ENCODE measurements around the gene CELF2. TPM values are rescaled to one million over a fixed set of nuclear protein-coding genes. Genes with fewer than 3 reads are reported as not detected.

The CELF2 gene
- total and polyA plus RNA-seq, 2 experiments from 2014 or later: 14.4 to 26.5 TPM

DNA sequence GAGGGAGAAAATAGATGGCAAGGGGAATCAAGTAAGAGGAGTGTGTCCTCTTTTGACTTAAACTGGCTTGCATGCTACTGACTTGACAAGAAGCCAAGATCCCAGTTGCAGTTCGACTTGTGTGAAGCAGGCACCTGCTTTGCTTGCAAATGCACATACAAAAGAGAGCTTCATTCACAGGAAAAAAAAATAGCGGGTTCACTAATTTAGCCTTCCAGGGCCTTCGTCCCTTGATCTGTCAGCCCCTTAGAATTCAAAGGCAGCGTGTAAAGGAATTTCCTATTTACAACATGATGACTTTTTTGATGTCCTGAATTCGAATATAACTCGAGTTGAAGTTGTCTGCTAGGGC, 192.1 kb downstream of the CELF2 start:
- in situ Hi-C loops (cut with MboI): no loop called here
- Histone ChIP-seq H4K20me1 (ENCODE audit: insufficient read depth) (no peaks in the 10 kb centered on the region), H3K9ac (no peak overlapping the region), H3K4me1 (ENCODE audit: insufficient read depth) (no peaks in the 10 kb centered on the region), H3K4me3 (no peak overlapping the region), H3K9me3 (ENCODE audit: low read depth) (no peaks in the 10 kb centered on the region), H2AFZ (no peak overlapping the region), H3K79me2 (ENCODE audit: insufficient read depth) (no peaks in the 10 kb centered on the region), H3K36me3 (ENCODE audit: low read depth) (no peaks in the 10 kb centered on the region), H3K9me2 (ENCODE audit: insufficient read depth) (no peaks in the 10 kb centered on the region), H3K27ac (no peak overlapping the region), H3K27me3 (replicated peaks; ENCODE audit: insufficient read depth) (no peaks in the 10 kb centered on the region), H3K4me2 (ENCODE audit: unreplicated experiment) (no peak overlapping the region), H3F3A (ENCODE audit: insufficient read depth) (no peaks in the 10 kb centered on the region)
- DNase-seq: no peak
- 55 to 60% methylated on average over 6 of the region's 6 CpGs for WGBS, 2 experiments (ENCODE audit: low coverage in 1 of 2, low lambda C conversion rate in 2 of 2, missing lambda C conversion rate in 2 of 2)
- TF ChIP-seq EZH2phosphoT487 (IDR thresholded peaks at IDR 0.05; ENCODE audit: insufficient read depth, low read depth) (no peak), EZH2 (IDR thresholded peaks at IDR 0.05; ENCODE audit: insufficient read depth, poor library complexity, severe bottlenecking) (no peak)

DNA sequence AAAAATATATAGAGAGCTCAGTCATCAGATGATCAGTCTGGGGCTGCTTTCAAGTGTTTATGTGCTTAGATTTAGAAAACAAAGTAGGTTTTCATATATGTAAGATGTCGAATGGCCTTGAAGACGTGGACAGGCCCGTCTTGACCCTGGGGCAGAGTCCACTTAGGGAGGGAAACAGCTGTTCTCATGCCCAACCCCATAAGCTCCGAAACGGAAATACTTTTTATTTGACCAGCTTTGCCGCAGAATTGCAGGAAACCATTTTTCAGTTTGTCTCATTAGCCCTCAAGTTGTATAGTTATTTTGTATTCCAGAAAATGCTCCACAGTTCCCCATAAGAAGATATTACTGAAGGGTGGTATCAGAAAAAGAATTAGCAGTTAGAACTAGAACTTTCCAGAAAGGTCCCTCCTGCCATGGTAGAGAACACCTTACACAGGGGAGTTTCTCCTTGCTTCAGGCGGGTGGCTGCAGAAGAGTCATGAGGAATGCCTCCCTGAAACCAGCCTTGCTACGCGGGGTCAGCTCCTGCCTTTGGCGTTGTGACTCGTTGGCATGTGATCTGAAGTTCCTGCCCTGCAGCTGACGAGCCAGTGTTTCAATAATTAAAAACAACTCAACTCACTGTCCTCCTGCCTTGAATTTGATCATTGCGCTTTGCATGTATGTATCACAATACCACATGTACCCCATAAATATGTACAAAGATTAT, 192.7 kb downstream of the CELF2 start:
- H3K36me3 ChIP-seq (ENCODE audit: low read depth): no peaks in the 10 kb centered on the region
- H3K9me3 ChIP-seq (ENCODE audit: low read depth): no peaks in the 10 kb centered on the region
- no peaks in the 10 kb centered on the region for H4K20me1 ChIP-seq (ENCODE audit: insufficient read depth)
- H3K9ac ChIP-seq: no peak overlapping the region
- H3K4me1 ChIP-seq (ENCODE audit: insufficient read depth): no peaks in the 10 kb centered on the region
- no peak for TF ChIP-seq EZH2phosphoT487 (IDR thresholded peaks at IDR 0.05; ENCODE audit: insufficient read depth, low read depth)
- no peak for TF ChIP-seq EZH2 (IDR thresholded peaks at IDR 0.05; ENCODE audit: insufficient read depth, poor library complexity, severe bottlenecking)
- 44 to 47% methylated on average over 13 of the region's 13 CpGs for WGBS, 2 experiments (ENCODE audit: low coverage in 1 of 2, low lambda C conversion rate in 2 of 2, missing lambda C conversion rate in 2 of 2)
- H3F3A ChIP-seq (ENCODE audit: insufficient read depth): no peaks in the 10 kb centered on the region
- no peaks in the 10 kb centered on the region for H3K79me2 ChIP-seq (ENCODE audit: insufficient read depth)
- DNase-seq: peak; percentile 11
- H2AFZ ChIP-seq: no peak overlapping the region
- no peaks in the 10 kb centered on the region for H3K27me3 ChIP-seq (replicated peaks; ENCODE audit: insufficient read depth)
- no peaks in the 10 kb centered on the region for H3K9me2 ChIP-seq (ENCODE audit: insufficient read depth)
- in situ Hi-C loops (cut with MboI): no loop called here
- H3K27ac ChIP-seq: no peak overlapping the region
- H3K4me3 ChIP-seq: no peak overlapping the region
- no peak overlapping the region for H3K4me2 ChIP-seq (ENCODE audit: unreplicated experiment)

DNA sequence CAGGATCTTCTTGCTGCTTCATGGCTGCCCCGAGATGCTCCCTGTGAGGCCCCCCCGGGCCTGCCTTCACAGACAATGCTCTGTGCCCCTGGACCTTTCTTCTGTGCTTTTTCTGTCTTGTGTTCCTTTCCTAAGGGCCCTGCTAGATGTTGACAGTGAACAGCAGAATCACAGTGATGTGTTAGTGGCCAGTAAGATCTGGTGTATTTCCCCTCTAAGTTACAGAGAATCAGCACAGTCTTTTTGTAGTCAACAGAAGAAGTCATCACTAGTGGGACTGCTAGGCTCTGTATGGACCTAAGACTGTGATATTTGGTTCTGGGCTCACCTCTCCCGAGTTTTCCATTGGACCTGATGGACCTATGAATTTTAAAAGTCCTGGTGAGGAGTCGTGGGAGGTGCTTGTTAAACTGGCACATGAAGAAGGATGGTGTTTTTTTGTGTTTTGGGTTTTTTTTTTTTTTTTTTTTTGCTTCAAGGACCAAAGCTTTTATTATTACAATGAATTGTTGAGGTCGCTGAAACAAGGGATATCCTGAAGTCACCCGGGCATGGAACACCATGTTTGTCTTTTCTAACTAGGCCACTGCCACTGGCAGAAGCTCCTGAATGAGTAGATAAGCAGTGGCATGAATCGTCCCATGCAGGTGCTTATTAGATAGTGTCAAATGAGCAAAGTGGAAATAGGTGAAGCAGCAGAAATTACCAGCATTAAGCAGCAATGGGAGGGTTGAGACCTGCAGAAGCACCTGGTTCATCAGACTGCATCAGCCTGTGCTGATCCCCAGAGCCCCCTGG, 194.8 kb downstream of the CELF2 start:
- Histone ChIP-seq H3K79me2 (ENCODE audit: insufficient read depth) (no peaks in the 10 kb centered on the region), H4K20me1 (ENCODE audit: insufficient read depth) (no peaks in the 10 kb centered on the region), H3F3A (ENCODE audit: insufficient read depth) (no peaks in the 10 kb centered on the region), H3K9me3 (ENCODE audit: low read depth) (no peaks in the 10 kb centered on the region), H3K9me2 (ENCODE audit: insufficient read depth) (no peaks in the 10 kb centered on the region), H3K36me3 (ENCODE audit: low read depth) (no peaks in the 10 kb centered on the region), H3K9ac (no peak overlapping the region), H3K4me1 (ENCODE audit: insufficient read depth) (no peaks in the 10 kb centered on the region), H3K4me2 (ENCODE audit: unreplicated experiment) (no peak overlapping the region), H3K27ac (no peak overlapping the region), H3K27me3 (replicated peaks; ENCODE audit: insufficient read depth) (no peaks in the 10 kb centered on the region), H3K4me3 (no peak overlapping the region), H2AFZ (no peak overlapping the region)
- WGBS, 2 experiments (ENCODE audit: low coverage in 1 of 2, low lambda C conversion rate in 2 of 2, missing lambda C conversion rate in 2 of 2): 45 to 55% methylated on average over 7 of the region's 7 CpGs
- TF ChIP-seq EZH2 (IDR thresholded peaks at IDR 0.05; ENCODE audit: insufficient read depth, poor library complexity, severe bottlenecking) (no peak), EZH2phosphoT487 (IDR thresholded peaks at IDR 0.05; ENCODE audit: insufficient read depth, low read depth) (no peak)
- in situ Hi-C loops (cut with MboI): no loop called here
- DNase-seq: no peak

DNA sequence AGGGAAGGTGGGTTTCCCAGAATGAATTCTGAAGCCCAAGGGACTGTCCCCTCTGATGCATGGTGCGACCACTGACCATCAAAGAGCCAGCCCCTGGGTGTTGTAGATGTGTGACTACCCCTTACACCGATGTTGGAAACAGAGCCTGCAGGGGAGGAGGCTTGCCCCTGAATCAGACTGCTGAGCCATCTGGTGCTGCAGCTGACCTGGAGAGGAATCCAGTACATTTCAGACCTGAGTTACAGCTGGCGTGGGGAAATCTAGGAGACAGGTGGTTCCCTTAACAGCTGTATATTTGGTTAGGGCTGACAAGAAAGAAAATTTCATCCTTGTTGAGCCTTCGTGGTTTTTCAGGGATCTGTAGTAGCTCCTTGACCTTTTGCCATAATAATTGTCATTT, 195.5 kb downstream of the CELF2 start:
- no peak for DNase-seq
- TF ChIP-seq EZH2 (IDR thresholded peaks at IDR 0.05; ENCODE audit: insufficient read depth, poor library complexity, severe bottlenecking) (no peak), EZH2phosphoT487 (IDR thresholded peaks at IDR 0.05; ENCODE audit: insufficient read depth, low read depth) (no peak)
- H3K36me3 ChIP-seq (ENCODE audit: low read depth): no peaks in the 10 kb centered on the region
- H3K27me3 ChIP-seq (replicated peaks; ENCODE audit: insufficient read depth): no peaks in the 10 kb centered on the region
- 49 to 58% methylated on average over 4 of the region's 4 CpGs for WGBS, 2 experiments (ENCODE audit: low coverage in 1 of 2, low lambda C conversion rate in 2 of 2, missing lambda C conversion rate in 2 of 2)
- in situ Hi-C loops (cut with MboI): no loop called here
- H3K79me2 ChIP-seq (ENCODE audit: insufficient read depth): no peaks in the 10 kb centered on the region
- no peaks in the 10 kb centered on the region for H3K4me1 ChIP-seq (ENCODE audit: insufficient read depth)
- H3K4me3 ChIP-seq: no peak overlapping the region
- no peak overlapping the region for H2AFZ ChIP-seq
- H3K27ac ChIP-seq: no peak overlapping the region
- H3K4me2 ChIP-seq (ENCODE audit: unreplicated experiment): no peak overlapping the region
- H3K9me2 ChIP-seq (ENCODE audit: insufficient read depth): no peaks in the 10 kb centered on the region
- H3K9me3 ChIP-seq (ENCODE audit: low read depth): no peaks in the 10 kb centered on the region
- no peak overlapping the region for H3K9ac ChIP-seq
- no peaks in the 10 kb centered on the region for H4K20me1 ChIP-seq (ENCODE audit: insufficient read depth)
- no peaks in the 10 kb centered on the region for H3F3A ChIP-seq (ENCODE audit: insufficient read depth)

Measured in GM23248 (cell line).